Activated CD4-positive, alpha-beta memory T cell treated with anti-CD3 and anti-CD28 coated beads, Interleukin-2, amount 10 ng/mL, durations not matched to agents 7 days and 5 days (primary cell): ENCODE measurements around the gene AKAP17A. TPM values are rescaled to one million over a fixed set of nuclear protein-coding genes. Genes with fewer than 3 reads are reported as not detected.

Experiments
- CTCF ChIA-PET: fragments of 350-600 bp; sonication (Branson Sonifier 250); formaldehyde crosslinking; loops from one replicate; lab custom pipeline; 2021; ENCODE audit warnings: antibody characterized with exemption, inconsistent platforms; lab: Charles Lee
- POLR2A ChIA-PET: fragments of 350-600 bp; sonication (Branson Sonifier 250); formaldehyde crosslinking; loops from one replicate; lab custom pipeline; 2021; ENCODE audit warnings: antibody characterized with exemption; lab: Charles Lee
- DNase-seq: peaks from one replicate; pipeline ENCODE4 v3.0.0-alpha.2; 2020
- H3K27ac Mint-ChIP-seq: one replicate; pipeline ENCODE4 v1.8.0; 2021; ENCODE audit warnings: mild to moderate bottlenecking, mixed read lengths
- H3K27me3 Mint-ChIP-seq: one replicate; pipeline ENCODE4 v1.8.0; 2021; ENCODE audit warnings: mixed read lengths
- H3K36me3 Mint-ChIP-seq: one replicate; pipeline ENCODE4 v1.8.0; 2021; ENCODE audit warnings: low read depth, mixed read lengths
- H3K4me1 Mint-ChIP-seq: one replicate; pipeline ENCODE4 v1.8.0; 2021; ENCODE audit warnings: mixed read lengths
- H3K4me3 Mint-ChIP-seq: one replicate; pipeline ENCODE4 v1.8.0; 2021; ENCODE audit warnings: mild to moderate bottlenecking, mixed read lengths
- H3K9me3 Mint-ChIP-seq: one replicate; pipeline ENCODE4 v1.8.0; 2021; ENCODE audit warnings: mixed read lengths
- total RNA-seq, 2 experiments: library from RNA; stranded (reverse); gene quantifications; one replicate each; pipeline ENCODE4 v1.2.3, GENCODE V29; 2021

AKAP17A gene
- total RNA-seq, 2 experiments from 2014 or later = 88.5 to 89.5 TPM

DNA sequence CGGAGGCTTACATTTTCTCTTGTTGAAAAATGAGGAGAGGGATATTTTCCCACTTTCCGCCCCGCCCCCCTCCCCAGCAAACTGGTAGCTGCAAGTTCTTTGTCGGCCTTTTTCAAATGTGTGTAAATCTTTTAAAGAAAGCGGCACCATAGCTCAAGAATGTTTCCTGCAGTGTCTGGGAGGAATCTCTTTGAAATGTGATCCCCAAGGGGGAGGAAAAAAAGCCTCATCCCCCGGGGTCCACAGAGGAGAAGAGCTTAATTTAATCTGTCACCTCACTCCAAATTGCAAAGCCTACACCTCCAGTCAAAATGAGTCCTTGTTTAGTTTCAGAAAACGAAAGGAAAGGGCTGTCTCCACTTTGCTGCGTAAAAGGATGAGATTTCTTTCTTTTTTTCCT is 58.2 kb downstream of the AKAP17A start:
- Mint-ChIP-seq H3K27ac (no peak overlapping the region), H3K9me3 (peaks cover 9% of the 10 kb centered on the region), H3K36me3 (peaks cover 7% of the 10 kb centered on the region), H3K4me1 (peaks cover 6% of the 10 kb centered on the region), H3K4me3 (no peak overlapping the region), H3K27me3 (peaks cover 15% of the 10 kb centered on the region)
- DNase-seq = no peak
- CTCF ChIA-PET = no interaction called here
- POLR2A ChIA-PET = no interaction called here

Other genes with a start within 250 kb of the AKAP17A start
- gene SLC25A6, start 199.5 kb upstream of the AKAP17A start, total RNA-seq = 100 to 1,000 TPM; 249 to 255 TPM
- gene ASMTL, start 138.7 kb upstream of the AKAP17A start, total RNA-seq = 10 to 100 TPM; 62.2 to 63.3 TPM
- gene P2RY8, start 54.4 kb upstream of the AKAP17A start, total RNA-seq = 100 to 1,000 TPM; 177 to 180 TPM
- under 1 TPM; 0.40 to 0.48 TPM for gene ASMT, start 23.5 kb downstream of the AKAP17A start, total RNA-seq